ENCODE data around the gene CRTC2. TPM values are rescaled to one million over a fixed set of nuclear protein-coding genes. Genes with fewer than 3 reads are reported as not detected.
"Not testable (repeated sequence)": the region's sequence is repeated elsewhere in the genome, so short reads cannot be mapped to it uniquely, and the experiment has no call there.

Gene CRTC2, protein sequence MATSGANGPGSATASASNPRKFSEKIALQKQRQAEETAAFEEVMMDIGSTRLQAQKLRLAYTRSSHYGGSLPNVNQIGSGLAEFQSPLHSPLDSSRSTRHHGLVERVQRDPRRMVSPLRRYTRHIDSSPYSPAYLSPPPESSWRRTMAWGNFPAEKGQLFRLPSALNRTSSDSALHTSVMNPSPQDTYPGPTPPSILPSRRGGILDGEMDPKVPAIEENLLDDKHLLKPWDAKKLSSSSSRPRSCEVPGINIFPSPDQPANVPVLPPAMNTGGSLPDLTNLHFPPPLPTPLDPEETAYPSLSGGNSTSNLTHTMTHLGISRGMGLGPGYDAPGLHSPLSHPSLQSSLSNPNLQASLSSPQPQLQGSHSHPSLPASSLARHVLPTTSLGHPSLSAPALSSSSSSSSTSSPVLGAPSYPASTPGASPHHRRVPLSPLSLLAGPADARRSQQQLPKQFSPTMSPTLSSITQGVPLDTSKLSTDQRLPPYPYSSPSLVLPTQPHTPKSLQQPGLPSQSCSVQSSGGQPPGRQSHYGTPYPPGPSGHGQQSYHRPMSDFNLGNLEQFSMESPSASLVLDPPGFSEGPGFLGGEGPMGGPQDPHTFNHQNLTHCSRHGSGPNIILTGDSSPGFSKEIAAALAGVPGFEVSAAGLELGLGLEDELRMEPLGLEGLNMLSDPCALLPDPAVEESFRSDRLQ
- total RNA-seq: 2.8 and 6.6 TPM in 2 replicates

DNA sequence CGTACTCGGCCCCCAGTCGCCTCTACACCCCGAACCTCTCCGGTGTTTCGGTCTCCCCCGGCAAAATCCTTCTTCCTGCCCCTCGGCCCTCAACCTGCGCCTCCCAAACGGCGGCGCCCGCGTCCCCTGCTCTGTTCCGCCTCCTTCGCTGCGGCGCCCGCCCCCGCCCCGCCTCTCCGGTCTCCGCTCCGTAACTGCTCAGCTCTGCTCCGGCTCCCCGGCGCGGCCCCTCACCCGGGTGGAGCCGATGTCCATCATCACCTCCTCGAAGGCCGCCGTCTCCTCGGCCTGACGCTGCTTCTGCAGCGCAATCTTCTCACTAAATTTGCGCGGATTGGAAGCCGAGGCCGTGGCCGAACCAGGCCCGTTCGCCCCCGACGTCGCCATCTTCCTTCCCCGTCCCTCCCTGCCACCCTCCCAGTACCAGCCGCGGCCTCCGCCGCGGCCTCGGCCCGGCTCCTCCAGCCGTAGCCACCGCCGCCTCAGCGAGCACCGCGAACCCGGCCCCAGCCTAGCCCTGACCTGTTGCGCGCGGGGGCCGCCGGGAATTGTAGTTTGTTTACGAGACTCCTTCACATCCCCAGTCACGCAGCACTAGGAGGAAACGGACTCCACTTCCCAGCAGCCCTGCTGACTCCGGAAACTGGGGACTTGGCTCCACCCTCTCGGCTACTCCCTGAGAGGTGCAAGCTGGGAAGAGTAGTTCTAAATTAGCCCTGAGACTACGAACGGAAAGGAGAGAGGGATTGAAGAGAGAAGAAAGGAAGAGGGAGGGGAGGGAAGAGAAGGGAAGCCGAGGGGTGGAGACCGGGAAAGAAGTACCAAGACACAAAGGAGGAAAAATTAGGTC is at the start of gene CRTC2:
Gene CRTC2, minus strand, starts transcription at position 502 of the 850 bp plus-strand sequence. Its CDS starts 115 bp downstream, at position 387.
- peak; percentile 97 for DNase-seq (ENCODE audit: low read depth)

DNA sequence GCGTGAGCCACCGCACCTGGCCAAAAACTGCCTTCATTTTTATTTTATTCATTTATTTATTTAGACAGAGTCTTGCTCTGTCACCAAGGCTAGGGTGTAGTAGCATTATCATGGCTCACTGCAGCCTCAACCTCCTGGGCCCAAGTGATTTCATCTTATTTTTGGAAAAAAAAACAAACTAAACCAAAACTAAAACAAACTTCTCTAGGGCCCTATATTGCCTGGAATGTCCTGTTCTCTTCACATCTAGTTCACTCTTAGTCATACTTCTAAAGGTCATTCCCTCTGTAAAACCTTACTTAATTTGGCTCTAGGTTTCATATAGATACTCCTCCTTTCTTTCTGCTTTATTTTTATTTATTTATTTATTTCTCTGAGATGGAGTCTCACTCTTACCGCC is 47.7 kb upstream of the CRTC2 start:
- no peak for DNase-seq (ENCODE audit: low read depth)

DNA sequence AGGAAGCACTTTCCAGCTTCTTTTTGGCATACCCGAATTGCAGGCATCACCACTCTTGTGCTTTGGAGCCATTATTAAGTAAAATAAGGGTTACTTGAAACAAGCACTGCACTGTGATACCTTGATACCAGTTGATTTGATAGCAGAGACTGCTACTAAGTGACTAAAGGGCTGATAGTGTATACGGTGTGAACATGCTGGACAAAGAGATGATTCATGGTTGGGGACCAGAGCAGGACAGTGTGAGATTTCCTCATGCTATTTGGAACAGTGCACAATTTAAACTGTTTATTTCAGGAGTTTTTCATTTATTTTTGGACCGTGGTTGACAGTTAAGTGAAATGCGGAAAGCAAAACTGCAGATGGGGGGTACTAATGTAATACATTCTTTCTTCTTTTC is 42.0 kb upstream of the CRTC2 start:
- no peak for DNase-seq (ENCODE audit: low read depth)

DNA sequence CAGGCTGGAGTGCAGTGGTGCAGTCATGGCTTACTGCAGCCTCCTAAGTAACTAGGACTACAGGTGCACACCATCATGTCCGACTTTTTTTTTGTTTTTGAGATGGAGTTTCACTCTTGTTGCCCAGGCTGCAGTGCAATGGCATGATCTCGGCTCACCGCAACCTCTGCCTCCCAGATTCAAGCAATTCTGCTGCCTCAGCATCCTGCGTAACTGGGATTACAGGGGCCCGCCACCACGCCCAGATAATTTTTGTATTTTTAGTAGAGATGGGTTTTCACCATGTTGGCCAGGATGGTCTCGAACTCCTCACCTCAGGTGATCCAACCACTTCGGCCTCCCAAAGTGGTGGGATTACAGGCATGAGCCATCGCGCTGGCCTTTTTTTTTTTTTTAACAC is 38.5 kb upstream of the CRTC2 start:
- not testable (repeated sequence) for DNase-seq (ENCODE audit: low read depth)

DNA sequence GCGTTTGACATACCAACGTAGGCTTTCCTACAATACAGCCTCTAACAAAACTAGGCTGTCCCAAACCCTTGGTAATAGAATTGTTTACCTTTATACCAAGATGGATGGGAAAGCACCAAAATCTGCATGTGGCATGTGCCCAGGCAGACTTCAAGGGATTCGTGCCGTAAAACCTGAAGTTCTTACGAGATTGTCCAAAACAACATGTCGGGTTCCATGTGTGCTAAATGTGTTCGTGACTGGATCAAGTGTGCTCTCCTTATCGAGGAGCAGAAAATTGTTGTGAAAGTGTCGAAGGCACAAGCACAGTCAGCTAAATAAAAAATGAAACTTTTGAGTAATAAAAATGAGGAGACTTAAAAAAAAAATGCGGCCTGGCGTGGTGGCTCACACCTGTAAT is 37.2 kb upstream of the CRTC2 start:
- DNase-seq (ENCODE audit: low read depth): no peak

DNA sequence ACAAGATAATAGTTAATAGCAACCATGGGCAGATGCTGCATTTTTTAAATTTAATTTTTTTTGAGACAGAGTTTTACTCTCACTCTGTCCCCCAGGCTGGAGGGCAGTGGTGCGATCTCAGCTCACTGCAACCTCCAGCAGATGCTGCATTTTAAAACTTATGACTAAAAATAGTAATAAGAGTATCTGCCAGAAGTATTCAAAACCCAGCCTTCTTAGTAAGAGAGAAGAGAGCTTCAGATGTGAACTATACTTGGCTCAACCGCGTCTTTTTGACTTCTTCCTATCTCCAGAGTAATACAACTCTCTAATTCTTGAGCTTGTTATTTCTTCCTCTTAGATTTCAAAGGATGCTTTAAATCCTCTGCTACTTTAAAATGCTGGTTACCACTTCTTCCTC is 36.8 kb upstream of the CRTC2 start:
- no peak for DNase-seq (ENCODE audit: low read depth)

DNA sequence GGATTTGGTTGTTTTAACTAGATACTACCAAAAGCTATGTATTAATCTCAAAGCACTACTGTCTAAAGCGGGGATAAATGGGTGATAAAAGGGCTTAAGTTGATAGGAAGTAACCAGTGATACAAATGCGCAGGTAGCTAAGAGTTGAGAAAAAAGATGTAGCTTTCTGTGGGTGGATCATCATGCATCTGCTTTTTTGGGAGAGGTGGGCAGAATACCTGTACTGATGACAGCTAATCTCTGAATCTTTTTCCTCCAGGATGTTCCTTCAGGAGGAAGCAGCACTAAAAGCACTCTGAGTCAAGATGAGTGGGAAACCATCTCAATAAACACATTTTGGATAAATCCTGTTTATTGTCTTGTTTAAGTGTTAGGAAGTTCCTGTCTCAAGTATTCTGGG is 33.4 kb upstream of the CRTC2 start:
- no peak for DNase-seq (ENCODE audit: low read depth)

DNA sequence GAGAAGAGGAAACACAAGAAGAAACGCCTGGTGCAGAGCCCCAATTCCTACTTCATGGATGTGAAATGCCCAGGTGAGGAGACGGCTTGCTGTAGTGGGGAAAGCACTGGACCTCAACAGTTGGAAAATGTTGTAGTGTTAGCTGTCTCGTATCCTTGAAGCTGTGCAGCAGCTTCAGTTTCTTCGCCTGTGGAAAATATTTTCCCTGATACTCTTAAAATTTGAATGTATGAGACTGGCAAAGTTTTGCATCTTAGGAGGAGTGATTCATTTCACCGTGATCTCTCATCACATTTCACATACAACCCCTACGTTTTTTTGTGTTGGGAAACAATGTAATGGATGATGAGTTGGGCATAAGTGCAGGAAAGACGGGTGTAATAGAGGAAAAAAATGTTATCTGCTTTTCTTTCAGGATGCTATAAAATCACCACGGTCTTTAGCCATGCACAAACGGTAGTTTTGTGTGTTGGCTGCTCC is 32.8 kb upstream of the CRTC2 start:
- DNase-seq (ENCODE audit: low read depth): no peak

DNA sequence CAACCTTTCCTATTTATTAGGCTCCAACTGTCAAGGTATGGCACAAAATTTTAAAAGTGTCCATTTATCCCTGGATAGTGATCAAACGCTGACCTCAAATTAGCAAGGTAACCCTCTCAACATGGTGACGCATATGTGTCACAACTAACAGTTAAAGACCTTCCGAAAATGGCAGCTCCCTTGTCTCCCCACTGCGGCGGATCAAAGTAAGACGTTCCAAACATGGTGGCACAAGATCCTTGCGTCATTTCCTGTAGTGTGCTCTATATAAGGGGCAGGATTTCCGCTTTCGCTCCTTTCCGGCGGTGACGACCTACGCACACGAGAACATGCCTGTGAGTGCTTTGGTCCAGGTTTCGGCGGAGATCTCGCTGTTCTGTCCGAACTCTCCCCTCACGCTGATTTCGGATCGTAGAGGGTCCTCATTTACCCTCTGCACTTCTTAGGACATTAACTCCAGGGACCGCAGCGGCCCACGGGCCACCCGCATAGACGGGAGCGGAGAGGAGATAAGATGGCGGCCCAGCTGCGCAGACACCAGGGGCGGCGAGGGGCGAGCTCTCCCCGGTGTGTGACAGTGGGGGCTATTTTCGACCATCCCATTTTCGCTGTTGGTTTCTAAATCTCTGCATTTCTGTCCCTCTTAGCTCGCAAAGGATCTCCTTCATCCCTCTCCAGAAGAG is 32.2 kb upstream of the CRTC2 start, which contains the start of gene RPS27:
Gene RPS27, plus strand, starts transcription at position 295 of the 683 bp plus-strand sequence. Its CDS starts 35 bp downstream, at position 330.
- peak; percentile 98 for DNase-seq (ENCODE audit: low read depth)

DNA sequence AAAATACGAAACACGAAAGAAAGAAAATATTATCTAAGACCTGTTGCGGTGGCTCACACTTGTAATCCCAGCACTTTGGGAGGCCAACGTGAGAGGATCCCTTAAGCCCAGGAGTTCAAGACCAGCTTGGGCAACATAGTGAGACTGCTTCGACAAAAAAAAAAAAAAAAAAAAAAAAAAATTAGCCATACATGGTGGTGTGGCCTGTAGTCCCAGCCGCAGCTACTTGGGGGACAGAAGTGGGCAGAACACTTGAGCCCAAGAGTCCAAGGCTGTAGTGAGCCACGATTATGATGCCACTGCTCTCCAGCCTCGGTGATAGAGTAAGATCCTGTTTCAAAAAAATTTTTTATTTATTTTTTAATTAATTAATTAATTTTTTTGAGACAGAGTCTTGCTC is 29.2 kb upstream of the CRTC2 start:
- DNase-seq (ENCODE audit: low read depth): no peak

DNA sequence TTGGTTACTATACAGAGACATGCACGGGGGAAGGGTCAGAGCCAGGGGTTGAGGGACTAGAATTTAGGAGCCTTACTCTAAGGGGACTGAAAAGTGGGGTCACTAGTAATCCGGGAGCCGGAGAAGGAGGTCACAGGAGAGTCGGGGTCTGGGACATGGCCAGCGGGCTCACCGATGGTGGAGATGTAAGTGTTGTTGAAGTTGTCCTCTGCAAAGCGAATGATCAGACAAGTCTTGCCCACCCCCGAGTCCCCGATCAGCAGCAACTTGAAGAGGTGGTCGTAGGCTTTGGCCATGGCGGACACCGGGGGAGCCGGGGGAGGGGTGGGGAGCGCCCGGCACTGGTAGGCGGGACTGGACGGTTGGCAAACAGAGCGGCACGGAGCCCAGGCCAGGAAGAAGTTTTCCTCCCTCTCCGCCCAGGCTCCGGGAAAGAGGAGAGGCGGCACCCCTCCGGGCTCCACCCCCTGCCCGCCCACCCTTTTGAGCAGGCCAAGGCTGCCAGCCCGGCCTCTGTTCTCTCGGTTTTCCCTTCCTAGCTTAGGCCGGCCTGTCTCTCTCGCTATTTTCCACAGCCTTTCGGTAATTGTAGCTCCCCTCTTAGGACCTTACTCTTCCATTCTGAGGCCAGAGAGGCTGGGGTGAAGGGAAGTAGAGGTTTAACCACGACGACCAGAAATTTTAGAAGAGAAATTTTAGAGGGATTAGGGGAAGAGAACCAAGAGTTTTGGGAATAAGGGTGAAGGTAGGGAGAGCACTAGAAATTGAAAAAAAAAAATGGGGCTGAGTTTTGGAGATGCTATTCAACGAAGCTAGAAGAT is 27.7 kb upstream of the CRTC2 start, which contains the start of gene RAB13:
Gene RAB13, minus strand, starts transcription at position 399 of the 821 bp plus-strand sequence. Its CDS starts 103 bp downstream, at position 296.
- DNase-seq (ENCODE audit: low read depth): peak; percentile 75

DNA sequence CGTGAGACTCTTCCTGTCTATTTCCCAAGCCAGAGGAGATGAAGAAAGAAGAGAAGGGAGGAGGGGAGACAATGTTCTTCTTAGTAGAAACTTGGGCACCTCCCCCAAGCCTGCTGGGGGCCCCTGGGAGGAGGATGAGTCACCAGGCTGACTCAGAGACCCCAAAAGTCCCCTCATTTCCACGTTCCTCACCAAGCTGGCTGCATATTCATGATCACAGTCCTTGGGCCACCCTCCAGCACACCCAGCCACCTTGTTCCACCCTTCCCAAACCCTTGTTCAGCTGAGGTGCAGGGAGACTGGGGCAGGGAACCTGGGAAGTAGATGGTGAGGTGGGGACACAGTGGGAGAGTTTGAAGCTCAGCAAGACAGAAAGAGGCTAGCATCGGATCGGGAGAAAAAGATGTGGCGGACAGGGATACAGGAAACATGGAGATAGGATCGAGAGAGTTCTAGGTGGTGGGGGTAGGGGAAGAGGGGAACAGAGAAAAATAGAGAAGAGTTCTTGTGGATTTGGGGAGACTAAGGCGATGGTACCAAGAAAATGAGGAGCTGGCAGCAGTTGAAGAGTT is 27.0 kb upstream of the CRTC2 start:
- peak; percentile 80 for DNase-seq (ENCODE audit: low read depth)

DNA sequence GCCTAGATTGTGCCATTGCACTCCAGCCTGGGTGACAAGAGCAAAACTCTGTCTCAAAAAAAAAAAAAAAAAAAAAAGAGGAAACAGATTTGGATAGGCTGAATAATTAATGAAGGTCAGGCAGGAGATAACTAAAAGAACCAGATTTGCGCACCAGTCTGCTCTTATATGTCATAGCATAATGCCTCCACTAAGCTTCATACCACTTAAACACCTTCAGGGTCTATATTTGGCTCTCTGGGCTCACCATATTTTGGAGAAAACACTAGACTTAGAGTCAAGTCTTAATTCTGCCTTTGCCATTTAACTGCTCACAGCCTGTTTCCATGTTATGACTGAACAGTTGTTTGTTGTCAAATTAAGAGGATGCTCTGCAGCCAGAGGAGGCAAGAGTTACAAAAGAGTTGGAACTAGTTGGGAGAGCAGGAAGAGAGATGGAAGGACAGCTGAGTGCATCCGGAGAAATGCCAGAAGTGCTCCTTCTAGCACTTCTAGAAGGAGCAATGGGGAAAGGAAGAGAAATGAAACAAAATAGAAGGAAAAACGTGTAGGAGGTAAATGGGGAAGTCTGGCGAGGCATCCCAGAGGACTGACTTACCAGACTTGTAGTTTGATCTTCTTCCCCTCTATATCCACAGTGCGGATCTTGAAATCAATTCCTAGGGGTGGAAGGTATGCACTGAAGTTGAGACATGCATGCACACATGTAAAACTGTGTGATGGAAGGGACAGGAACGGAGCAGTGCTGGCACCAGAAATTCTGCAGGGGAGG is 25.9 kb upstream of the CRTC2 start:
- DNase-seq (ENCODE audit: low read depth): no peak

DNA sequence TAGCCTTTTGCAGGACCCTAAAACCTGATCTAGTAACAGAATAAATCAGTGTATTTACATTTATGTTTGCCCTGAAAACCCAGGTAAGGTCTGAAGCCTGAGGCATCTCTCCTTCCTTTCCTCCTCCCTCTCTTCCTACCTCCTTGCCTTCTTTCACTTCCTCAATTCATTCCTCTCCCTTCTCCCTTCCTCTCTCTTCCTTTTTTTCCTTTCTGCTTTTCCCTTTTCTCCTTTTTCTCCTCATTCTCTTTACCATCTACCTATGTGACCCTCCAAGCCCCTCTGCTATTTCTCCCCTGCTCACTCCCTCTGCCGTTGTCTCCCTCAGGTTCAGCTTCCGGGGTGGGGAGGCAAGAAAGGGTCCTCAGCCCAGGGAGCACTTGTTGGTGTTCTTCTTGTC is 23.3 kb upstream of the CRTC2 start:
- DNase-seq (ENCODE audit: low read depth): not testable (repeated sequence)

DNA sequence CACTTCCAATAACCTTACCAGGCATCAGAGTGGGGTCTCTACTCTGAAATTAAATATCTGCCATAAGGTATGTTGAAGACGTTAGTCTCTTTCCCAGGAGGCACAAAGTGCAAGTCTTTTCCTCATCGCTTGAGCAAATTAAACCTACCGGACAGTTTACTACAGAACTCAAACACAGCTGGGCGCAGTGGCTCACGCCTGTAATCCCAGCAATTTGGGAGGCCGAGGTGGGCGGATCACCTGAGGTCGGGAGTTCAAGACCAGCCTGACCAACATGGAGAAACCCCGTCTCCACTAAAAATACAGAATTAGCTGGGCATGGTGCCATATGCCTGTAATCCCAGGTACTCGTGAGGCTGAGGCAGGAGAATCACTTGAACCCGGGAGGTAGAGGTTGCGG is 20.7 kb upstream of the CRTC2 start:
- DNase-seq (ENCODE audit: low read depth): not testable (repeated sequence)

DNA sequence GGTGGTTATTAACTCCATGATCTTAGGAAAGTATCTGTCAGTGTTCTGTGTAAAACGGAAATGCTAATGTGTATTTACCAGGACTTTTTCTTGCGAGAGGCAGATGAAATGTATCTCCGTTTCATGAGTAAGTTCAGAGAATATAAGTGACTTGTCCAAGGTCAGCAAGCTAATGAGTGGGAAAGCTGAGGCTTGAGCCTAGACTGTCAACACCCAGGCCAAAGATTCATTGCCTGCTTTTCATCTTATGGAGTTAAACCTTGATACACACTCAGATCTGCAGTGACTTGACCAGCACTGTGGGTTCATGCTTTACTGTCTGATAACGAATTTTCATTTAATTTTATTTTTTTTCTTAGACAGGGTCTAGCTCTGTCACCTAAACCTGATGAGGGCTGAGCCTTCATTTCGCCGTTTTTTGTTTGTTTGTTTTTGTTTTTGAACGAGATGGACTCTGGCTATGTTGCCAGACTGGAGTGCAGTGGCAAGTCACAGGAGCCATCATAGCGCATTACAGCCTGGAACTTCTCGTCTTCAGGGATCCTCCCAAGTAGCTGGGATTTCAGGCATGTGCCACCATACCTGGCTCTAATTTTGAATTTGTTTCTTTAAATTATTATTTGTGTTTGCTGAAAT is 20.0 kb upstream of the CRTC2 start:
- DNase-seq (ENCODE audit: low read depth): no peak

DNA sequence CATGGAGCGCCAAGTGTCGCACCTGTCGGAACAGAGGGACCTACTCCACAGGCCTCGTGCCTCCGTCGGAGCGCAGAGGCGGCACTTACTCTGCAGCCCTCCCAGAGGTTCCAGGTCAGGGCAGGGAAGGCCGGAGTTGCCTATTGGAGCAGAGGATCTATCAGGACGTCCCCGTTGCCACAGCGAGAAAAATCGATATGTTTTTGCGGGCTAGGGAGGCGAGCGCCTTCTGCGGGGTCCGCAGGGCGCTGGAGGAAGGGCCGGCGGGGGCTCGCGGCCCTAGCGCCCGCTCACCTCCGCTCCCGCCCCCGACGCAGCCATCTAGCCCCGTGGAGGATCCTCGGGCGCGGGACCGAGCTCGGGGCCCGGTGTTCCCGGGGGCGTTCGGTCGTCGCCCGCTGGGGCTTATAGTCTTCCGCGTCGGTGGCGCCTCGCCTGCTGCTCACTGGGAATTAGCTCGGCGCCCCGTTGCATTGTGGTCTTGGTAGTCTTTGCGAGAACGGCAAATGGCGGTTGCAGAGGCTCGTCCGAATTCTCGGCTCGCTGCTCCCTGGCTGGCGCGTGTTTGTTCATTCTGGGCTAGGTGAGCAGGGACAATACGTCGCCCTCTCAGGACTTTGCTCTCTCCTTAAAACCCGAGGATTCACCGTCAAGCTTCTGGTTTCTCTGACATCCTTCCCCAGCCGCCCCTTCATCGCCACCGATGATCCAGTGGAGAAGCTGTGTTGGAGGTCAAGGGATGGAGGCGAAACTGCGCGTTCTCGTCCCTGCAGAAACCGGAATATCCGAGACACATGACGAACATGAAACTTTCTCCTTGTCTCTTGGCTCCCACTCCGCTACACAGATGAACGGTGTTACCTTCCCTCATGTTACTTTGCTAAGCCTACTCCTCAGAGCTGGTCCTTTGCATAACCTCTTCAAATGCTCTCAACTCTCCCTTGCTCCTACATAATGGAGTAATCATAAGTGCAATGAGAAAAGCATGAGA is 19.1 kb upstream of the CRTC2 start, which contains the start of gene JTB:
Gene JTB, minus strand, starts transcription at position 425 of the 991 bp plus-strand sequence. Its CDS starts 422 bp downstream, at position 3.
- DNase-seq (ENCODE audit: low read depth): peak; percentile 63
